GM15510 (cell line): Measurements from ENCODE around the gene WNT3.

Experiments
- POLR2A ChIP-seq: IDR thresholded peaks from 3 replicates; pipeline ENCODE4 v1.6.1; 2011; ENCODE audit warnings: borderline replicate concordance; ENCODE audit not compliant: insufficient read length; ENCODE audit errors: extremely low read depth

Gene WNT3

GRCh38 chr17:46753776-46754175 lies 64.7 kb downstream of the WNT3 start:
- TF ChIP-seq POLR2A: no peak

- TF ChIP-seq POLR2A: no peak
Observed at GRCh38 chr17:46751425-46751824, 67.1 kb downstream of the WNT3 start.

GRCh38 chr17:46745376-46745775 lies 73.1 kb downstream of the WNT3 start:
- no peak for TF ChIP-seq POLR2A

- TF ChIP-seq POLR2A: no peak
Observed at GRCh38 chr17:46744441-46744840, 74.1 kb downstream of the WNT3 start.

- no peak for TF ChIP-seq POLR2A
Observed at GRCh38 chr17:46742565-46743270, 75.8 kb downstream of the WNT3 start.

GRCh38 chr17:46741122-46741730 lies 77.3 kb downstream of the WNT3 start:
- TF ChIP-seq POLR2A: no peak

GRCh38 chr17:46739982-46740381 lies 78.5 kb downstream of the WNT3 start:
- TF ChIP-seq POLR2A: no peak

- TF ChIP-seq POLR2A: no peak
Observed at GRCh38 chr17:46738544-46738943, 79.9 kb downstream of the WNT3 start.

GRCh38 chr17:46737326-46737725 lies 81.2 kb downstream of the WNT3 start:
- no peak for TF ChIP-seq POLR2A

- no peak for TF ChIP-seq POLR2A
Observed at GRCh38 chr17:46736100-46736499, 82.4 kb downstream of the WNT3 start.

GRCh38 chr17:46733837-46734475 lies 84.5 kb downstream of the WNT3 start:
- TF ChIP-seq POLR2A: no peak

GRCh38 chr17:46732754-46733398 lies 85.6 kb downstream of the WNT3 start:
- no peak for TF ChIP-seq POLR2A

- no peak for TF ChIP-seq POLR2A
Observed at GRCh38 chr17:46732160-46732559, 86.3 kb downstream of the WNT3 start.

- no peak for TF ChIP-seq POLR2A
Observed at GRCh38 chr17:46730679-46731078, 87.8 kb downstream of the WNT3 start.

- TF ChIP-seq POLR2A: no peak
Observed at GRCh38 chr17:46730026-46730425, 88.5 kb downstream of the WNT3 start.
